HG03460 (cell line): ENCODE measurements around the gene ERV3-1.
"Not testable (repeated sequence)": the region's sequence is repeated elsewhere in the genome, so short reads cannot be mapped to it uniquely, and the experiment has no call there.

Experiments
- ATAC-seq: cut with Tn5 transposase; IDR thresholded peaks from one replicate; pipeline ENCODE4 v1.9.1; 2021; ENCODE audit not compliant: unreplicated experiment

ERV3-1 gene

DNA sequence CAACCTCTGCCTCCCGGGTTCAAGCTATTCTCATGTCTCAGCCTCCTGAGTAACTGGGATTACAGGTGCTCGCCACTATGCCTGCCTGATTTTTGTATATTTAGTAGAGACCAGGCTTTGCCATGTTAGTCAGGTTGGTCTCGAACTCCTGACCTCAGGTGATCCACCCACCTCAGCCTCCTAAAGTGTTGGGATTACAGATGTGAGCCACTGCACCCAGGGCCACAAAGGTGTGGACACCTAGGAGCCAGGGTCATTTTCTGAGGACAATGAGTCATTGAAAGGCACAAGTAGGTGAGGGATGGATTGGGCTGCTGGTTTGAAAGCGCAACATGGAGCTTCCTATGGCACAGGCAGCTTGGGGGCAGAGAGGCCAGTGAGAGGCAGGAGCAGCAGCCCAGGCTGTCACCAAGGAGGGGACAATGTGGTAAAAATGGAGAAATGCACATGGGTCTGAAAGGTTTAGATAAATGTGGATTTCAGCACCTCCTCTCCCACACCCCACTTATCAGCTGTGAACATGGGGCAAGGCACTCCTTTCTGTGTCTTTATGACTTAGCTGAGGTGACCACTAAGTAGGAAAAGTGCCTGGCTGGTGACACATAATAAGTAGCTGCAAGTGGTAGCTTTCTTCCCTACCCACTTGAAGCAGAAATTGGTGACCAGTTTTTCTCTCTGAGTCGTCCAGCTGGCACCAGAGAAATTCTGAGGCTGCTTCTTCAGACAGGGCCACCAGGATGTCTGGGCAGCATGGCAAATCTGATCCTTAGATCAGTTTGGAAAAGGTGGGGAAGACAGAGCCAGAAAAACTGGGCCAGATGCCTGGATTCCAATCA is 61.6 kb downstream of the ERV3-1 start:
- ATAC-seq = not testable (repeated sequence)
